HCT116 (cell line): ENCODE data around the gene XDH.

Experiments
- ATF3 ChIP-seq: IDR thresholded peaks from 2 replicates; pipeline ENCODE4 v1.6.1; 2012
- EZH2 ChIP-seq: fragments of 200-600 bp; sonication (generic); IDR thresholded peaks from 2 replicates; pipeline ENCODE4 v1.6.1; 2017; ENCODE audit warnings: antibody characterized with exemption, mixed run types
- JUND ChIP-seq: IDR thresholded peaks from 2 replicates; pipeline ENCODE4 v1.6.1; 2012
- POLR2A ChIP-seq: IDR thresholded peaks from 2 replicates; pipeline ENCODE4 v1.7.0; 2011; ENCODE audit warnings: borderline replicate concordance; ENCODE audit not compliant: insufficient read depth, insufficient read length; ENCODE audit errors: extremely low read depth
- SP1 ChIP-seq: IDR thresholded peaks from 2 replicates; pipeline ENCODE4 v1.6.1; 2012; ENCODE audit warnings: low read depth
- YY1 ChIP-seq: IDR thresholded peaks from 2 replicates; pipeline ENCODE4 v1.6.1; 2011; ENCODE audit warnings: low read length, low read depth, moderate library complexity, mild to moderate bottlenecking; ENCODE audit not compliant: insufficient replicate concordance; ENCODE audit errors: extremely low read depth
- TF ChIP-seq, protein P1 (sequence below), 3 experiments: fragments of 200-600 bp in 1 of 3; sonication (generic) in 1 of 3; IDR thresholded peaks in 2 of 3; conservative IDR thresholded peaks in 1 of 3; 2 replicates each; pipeline ENCODE4 v1.5.1; 2012 to 2017; ENCODE audit warnings: low read depth in 2 of 3, low read length in 2 of 3, antibody characterized with exemption in 1 of 3, borderline replicate concordance in 1 of 3, control low read depth in 1 of 3, mild to moderate bottlenecking in 1 of 3, mixed read lengths in 1 of 3, mixed run types in 1 of 3, moderate library complexity in 1 of 3; ENCODE audit not compliant: insufficient read depth in 1 of 3
- TF ChIP-seq, protein P2 (sequence below): IDR thresholded peaks from 2 replicates; pipeline ENCODE4 v1.6.1; 2012; ENCODE audit warnings: low read depth
- TF ChIP-seq, protein P3 (sequence below): IDR thresholded peaks from 2 replicates; pipeline ENCODE4 v1.6.1; 2011; ENCODE audit warnings: mild to moderate bottlenecking, low read length, moderate library complexity; ENCODE audit not compliant: insufficient replicate concordance; ENCODE audit errors: extremely low read depth

DNA sequence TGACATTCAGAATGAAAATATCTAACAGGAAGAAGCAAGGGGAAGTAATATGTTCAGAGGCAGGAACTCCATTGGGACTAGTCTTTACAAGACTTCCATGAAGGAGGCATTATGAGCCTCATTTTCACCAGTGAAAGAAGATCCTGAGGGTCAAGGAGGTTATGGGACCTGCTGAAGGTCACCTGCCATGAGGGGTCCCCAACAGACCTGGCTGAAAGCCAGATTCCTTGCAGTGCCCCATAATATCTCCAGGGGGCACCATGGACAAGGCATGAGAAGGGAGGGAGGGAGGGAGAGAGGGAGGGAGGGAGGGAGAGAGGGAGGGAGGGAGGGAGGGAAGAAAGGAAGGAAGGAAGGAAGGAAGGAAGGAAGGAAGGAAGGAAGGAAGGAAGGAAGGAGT, 27.9 kb downstream of the XDH start:
- TF ChIP-seq, protein P1, sequence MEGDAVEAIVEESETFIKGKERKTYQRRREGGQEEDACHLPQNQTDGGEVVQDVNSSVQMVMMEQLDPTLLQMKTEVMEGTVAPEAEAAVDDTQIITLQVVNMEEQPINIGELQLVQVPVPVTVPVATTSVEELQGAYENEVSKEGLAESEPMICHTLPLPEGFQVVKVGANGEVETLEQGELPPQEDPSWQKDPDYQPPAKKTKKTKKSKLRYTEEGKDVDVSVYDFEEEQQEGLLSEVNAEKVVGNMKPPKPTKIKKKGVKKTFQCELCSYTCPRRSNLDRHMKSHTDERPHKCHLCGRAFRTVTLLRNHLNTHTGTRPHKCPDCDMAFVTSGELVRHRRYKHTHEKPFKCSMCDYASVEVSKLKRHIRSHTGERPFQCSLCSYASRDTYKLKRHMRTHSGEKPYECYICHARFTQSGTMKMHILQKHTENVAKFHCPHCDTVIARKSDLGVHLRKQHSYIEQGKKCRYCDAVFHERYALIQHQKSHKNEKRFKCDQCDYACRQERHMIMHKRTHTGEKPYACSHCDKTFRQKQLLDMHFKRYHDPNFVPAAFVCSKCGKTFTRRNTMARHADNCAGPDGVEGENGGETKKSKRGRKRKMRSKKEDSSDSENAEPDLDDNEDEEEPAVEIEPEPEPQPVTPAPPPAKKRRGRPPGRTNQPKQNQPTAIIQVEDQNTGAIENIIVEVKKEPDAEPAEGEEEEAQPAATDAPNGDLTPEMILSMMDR (IDR thresholded peaks at IDR 0.05 in 2 of 3, conservative IDR thresholded peaks at IDR 0.05 in 1 of 3; ENCODE audit: borderline replicate concordance in 1 of 3, insufficient read depth in 1 of 3, low read depth in 2 of 3, low read length in 2 of 3) = peak; percentile 20 to 26 (median 23); a peak in 2 of 6 replicates
- TF ChIP-seq POLR2A (no peak), YY1 (no peak), EZH2 (no peak), JUND (no peak), ATF3 (no peak), SP1 (no peak)
- TF ChIP-seq, protein P2, sequence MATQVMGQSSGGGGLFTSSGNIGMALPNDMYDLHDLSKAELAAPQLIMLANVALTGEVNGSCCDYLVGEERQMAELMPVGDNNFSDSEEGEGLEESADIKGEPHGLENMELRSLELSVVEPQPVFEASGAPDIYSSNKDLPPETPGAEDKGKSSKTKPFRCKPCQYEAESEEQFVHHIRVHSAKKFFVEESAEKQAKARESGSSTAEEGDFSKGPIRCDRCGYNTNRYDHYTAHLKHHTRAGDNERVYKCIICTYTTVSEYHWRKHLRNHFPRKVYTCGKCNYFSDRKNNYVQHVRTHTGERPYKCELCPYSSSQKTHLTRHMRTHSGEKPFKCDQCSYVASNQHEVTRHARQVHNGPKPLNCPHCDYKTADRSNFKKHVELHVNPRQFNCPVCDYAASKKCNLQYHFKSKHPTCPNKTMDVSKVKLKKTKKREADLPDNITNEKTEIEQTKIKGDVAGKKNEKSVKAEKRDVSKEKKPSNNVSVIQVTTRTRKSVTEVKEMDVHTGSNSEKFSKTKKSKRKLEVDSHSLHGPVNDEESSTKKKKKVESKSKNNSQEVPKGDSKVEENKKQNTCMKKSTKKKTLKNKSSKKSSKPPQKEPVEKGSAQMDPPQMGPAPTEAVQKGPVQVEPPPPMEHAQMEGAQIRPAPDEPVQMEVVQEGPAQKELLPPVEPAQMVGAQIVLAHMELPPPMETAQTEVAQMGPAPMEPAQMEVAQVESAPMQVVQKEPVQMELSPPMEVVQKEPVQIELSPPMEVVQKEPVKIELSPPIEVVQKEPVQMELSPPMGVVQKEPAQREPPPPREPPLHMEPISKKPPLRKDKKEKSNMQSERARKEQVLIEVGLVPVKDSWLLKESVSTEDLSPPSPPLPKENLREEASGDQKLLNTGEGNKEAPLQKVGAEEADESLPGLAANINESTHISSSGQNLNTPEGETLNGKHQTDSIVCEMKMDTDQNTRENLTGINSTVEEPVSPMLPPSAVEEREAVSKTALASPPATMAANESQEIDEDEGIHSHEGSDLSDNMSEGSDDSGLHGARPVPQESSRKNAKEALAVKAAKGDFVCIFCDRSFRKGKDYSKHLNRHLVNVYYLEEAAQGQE = no peak
- TF ChIP-seq, protein P3, sequence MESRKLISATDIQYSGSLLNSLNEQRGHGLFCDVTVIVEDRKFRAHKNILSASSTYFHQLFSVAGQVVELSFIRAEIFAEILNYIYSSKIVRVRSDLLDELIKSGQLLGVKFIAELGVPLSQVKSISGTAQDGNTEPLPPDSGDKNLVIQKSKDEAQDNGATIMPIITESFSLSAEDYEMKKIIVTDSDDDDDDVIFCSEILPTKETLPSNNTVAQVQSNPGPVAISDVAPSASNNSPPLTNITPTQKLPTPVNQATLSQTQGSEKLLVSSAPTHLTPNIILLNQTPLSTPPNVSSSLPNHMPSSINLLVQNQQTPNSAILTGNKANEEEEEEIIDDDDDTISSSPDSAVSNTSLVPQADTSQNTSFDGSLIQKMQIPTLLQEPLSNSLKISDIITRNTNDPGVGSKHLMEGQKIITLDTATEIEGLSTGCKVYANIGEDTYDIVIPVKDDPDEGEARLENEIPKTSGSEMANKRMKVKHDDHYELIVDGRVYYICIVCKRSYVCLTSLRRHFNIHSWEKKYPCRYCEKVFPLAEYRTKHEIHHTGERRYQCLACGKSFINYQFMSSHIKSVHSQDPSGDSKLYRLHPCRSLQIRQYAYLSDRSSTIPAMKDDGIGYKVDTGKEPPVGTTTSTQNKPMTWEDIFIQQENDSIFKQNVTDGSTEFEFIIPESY = no peak
